GM12874 (cell line): ENCODE data around the gene OR2T6.

Source experiments
- TF ChIP-seq, protein P1 (sequence below): IDR thresholded peaks from 2 replicates; pipeline ENCODE4 v1.5.1; 2011; ENCODE audit warnings: low read depth, mild to moderate bottlenecking, control low read depth, low read length, moderate library complexity; ENCODE audit not compliant: insufficient read depth

Gene OR2T6

GRCh38 chr1:248375446-248375845, at the start of gene OR2T6:
OR2T6 (plus strand) TSS chr1:248375746; CDS start chr1:248387609, 11,863 bp downstream.
- TF ChIP-seq, protein P1, sequence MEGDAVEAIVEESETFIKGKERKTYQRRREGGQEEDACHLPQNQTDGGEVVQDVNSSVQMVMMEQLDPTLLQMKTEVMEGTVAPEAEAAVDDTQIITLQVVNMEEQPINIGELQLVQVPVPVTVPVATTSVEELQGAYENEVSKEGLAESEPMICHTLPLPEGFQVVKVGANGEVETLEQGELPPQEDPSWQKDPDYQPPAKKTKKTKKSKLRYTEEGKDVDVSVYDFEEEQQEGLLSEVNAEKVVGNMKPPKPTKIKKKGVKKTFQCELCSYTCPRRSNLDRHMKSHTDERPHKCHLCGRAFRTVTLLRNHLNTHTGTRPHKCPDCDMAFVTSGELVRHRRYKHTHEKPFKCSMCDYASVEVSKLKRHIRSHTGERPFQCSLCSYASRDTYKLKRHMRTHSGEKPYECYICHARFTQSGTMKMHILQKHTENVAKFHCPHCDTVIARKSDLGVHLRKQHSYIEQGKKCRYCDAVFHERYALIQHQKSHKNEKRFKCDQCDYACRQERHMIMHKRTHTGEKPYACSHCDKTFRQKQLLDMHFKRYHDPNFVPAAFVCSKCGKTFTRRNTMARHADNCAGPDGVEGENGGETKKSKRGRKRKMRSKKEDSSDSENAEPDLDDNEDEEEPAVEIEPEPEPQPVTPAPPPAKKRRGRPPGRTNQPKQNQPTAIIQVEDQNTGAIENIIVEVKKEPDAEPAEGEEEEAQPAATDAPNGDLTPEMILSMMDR: no peak

GRCh38 chr1:248343451-248343850, 32.1 kb upstream of the OR2T6 start:
- TF ChIP-seq, protein P1: no peak

DNA sequence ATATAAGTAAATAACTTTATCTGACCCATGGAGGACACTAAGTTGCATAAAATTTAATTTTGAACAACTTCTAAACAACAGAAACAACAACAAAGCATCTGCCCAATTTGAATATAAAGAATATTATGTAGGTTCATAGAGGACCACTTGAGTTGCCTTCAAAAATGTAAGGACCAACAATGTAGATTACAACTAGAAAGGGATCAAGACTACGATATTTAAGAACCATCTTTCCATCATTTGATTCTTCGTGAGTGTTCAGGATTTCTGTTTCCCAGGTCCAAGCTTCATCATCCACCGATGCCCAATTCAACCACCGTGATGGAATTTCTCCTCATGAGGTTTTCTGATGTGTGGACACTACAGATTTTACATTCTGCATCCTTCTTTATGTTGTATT, 27.1 kb upstream of the OR2T6 start, which contains the start of gene OR14C36:
Gene OR14C36 (plus strand): TSS at position 301 of the 400 bp plus-strand sequence. CDS start 0 bp downstream, at position 301.
- TF ChIP-seq, protein P1: no peak

GRCh38 chr1:248359415-248359814, 16.1 kb upstream of the OR2T6 start:
- TF ChIP-seq, protein P1: no peak

- TF ChIP-seq, protein P1: no peak
These were observed 14.3 kb upstream of the OR2T6 start, which contains the start of gene OR2T4 for GRCh38 chr1:248361121-248361715. OR2T4 (plus strand) TSS chr1:248361665; CDS start chr1:248361665, 0 bp downstream.

DNA sequence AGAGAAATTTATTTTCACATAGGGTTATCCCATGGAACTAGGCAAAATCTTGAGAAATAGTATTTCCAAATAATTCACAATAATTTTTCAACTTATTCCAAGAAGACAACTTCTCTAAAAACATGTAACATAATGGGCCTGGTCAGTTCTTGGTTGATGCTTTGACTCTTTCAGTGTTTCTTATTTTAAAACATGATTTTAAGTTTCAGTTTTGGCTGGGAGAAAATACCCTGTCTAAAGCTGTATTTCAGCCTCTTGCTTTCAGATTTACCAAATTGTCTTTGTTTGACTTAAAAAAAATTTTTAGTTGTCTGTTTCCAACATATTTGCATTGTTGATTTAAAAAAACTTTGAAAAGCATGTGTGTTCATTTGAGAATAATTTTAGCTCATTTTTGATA, 8.9 kb upstream of the OR2T6 start:
- TF ChIP-seq, protein P1: no peak

DNA sequence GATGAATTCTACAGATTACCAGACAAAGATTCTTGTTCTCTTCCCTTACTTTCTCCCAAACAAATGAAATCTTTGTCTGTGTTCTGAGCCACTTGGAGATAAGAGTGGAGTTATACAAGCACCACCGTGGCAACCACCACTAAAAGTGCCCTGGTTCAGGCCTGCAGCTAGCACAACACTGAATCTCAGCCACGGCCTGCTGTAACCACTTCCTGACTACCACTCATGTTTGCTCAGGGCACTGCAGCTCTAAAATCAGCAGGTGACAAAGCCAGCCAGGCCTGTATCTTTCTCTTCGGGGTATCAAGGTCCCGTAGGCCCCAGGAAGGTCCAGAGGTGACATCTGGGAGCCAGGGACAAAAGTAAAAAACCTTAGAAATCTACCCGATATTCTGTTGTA, 3.2 kb upstream of the OR2T6 start:
- TF ChIP-seq, protein P1: no peak
